NCI-H446 (cell line): ENCODE measurements around the gene PPP6R2.
A peak's percentile ranks its signal among the peaks of the same experiment; 100 is the strongest.
"Not testable (repeated sequence)": the region's sequence is repeated elsewhere in the genome, so short reads cannot be mapped to it uniquely, and the experiment has no call there.

Source experiments
- DNase-seq, 2 experiments: peaks; one replicate each; lab custom pipeline; 2025; lab: John Stamatoyannopoulos, UW

Gene PPP6R2

DNA sequence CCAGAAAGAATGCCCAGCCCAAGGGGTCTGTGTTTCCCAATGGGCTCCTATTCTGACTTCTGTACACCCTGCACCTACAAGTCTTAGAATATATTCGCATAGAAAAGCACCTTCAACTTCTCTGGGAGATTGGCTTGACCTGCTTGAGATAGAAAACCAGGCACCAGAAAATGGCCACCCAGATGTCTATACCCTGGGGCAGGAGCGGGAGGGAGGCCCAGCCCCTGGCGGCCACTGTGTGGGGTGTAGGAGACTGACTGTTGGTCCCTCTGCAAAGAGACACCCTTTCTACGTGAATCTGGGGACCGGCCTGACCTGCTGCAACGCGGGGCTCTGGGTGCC lies 24.8 kb upstream of the PPP6R2 start:
- no peak for DNase-seq

DNA sequence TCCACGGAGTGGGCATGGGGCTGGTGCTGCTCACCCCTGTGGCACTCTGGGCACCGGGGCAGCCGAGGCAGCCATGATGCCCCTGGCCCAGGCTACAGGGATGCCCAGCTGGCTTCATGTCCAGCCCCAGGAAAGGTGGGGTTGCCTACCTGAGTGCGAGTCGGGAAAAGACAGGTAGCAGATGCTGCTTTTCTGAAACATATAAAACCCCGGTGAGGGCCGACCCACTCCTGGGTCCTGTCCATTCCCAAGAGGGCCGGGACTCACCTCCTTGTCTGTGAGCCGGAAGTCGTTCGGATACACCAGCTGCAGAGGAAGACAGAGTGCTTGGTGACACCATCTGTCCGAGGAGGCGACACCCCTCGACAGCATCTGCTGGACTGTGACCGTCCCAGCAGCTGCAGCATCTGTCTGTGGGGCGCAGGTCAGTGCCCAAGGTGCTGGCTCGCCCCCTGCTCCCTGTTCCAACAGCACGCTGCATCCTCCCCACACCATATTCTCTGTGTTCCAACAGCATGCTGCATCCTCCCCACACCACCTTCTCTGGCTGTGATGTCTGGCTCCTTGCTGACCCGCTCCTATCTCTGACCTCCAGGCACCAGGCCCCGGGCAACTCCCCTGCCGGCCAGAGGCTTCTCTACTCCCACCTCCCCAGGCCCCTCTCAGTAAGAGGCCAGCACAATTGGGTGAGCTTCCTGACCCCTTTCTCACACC lies 24.3 kb upstream of the PPP6R2 start:
- DNase-seq: no peak

DNA sequence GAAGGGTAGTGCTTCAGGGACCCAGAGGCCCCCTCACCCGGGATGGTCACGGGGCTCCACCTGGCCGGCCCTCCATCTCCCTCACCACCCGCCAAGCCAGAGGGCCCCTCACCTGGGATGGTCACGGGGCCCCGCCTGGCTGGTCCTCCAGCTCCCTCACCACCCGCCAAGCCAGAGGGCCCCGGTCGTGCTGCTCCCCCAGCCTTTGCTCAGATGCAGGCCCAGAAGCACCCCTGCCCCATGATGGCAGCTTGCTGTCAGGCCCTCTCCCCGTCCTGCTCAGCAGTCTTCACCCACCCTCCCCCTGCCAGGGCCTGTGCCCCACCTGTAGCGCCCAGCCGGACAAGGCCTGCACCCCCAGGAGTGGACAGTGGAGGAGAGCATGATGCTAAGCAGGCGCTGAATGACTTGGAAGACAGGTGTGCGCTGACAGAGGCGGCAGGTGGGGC lies 23.6 kb upstream of the PPP6R2 start:
- no peak for DNase-seq

DNA sequence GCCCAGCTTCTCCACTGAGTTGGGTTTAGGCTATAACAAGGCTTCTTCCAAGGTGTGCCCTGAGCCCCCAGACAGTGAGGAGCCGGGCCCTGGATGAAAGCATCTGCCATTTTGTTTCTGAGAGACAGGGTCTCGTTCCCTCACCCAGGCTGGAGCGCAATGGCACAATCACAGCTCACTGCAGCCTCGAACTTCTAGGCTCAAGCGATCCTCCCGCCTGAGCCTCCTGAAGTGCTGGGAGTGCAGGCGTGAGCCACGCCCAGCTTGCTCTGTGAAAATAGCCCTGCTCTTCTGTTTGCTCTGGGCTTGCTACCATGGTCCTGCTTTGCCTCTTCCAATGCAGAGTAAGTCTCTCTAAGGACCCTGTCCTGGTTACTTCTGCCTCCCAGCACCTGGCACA lies 23.0 kb upstream of the PPP6R2 start:
- DNase-seq: no peak

DNA sequence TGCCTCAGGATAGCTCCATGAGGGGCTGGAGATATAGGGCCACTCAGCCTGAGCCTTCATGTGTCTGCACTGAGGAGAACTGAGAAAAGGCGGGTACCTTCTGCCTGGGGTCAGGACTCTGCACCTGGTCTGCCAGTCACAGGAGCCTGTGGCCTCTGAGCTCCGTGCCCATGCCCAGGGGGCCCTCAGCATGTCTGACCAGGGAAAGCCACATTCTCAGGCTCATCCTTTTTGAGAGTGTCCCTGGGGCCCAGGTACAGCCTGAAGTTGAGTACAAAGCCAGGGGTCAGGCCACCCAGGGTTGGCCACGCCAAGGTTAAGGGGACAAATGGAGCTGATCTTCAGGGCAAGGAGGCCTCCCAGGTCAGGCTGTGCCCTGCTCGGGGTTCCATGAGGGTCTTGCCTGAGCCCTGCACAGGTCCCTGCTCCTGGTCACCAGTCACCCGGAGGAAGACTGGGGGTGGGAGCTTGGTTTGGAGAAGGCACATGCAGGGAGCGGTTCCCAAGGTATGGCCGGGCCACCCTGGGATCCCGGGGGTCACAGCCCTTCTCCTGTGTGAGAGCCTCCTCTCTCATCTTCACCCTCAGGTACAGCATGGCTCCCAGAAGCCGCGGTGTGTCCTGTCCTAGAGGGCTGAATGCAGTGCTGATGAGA lies 22.3 kb upstream of the PPP6R2 start:
- no peak for DNase-seq

DNA sequence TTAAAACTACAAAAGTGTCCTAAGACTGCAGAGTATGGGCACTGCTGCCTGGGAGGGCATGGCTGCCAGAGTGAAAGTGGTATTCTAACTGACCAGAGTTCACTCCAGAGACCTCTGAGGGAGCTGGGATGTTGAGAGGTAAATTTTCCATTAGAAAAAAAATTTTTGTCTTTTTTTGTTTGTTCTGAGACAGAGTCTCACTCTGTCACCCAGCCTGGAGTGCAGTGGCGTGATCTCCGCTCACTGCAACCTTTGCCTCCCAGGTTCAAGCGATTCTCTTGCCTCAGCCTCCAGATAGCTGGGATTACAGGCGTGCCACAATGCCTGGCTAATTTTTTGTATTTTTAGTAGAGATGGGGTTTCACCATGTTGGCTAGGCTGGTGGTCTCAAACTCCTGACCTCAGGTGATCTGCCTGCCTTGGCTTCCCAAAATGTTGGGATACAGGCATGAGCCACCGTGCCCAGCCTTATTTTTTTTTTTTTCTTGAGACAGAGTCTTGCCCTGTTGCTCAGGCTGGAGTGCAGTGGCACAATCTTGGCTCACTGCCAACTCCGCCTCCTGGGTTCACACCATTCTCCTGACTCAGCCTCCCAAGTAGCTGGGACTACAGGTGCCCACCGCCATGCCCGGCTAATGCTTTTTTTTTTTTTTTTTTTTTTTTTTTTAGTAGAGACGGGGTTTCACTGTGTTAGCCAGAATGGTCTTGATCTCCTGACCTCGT lies 20.6 kb upstream of the PPP6R2 start:
- DNase-seq: not testable (repeated sequence)

DNA sequence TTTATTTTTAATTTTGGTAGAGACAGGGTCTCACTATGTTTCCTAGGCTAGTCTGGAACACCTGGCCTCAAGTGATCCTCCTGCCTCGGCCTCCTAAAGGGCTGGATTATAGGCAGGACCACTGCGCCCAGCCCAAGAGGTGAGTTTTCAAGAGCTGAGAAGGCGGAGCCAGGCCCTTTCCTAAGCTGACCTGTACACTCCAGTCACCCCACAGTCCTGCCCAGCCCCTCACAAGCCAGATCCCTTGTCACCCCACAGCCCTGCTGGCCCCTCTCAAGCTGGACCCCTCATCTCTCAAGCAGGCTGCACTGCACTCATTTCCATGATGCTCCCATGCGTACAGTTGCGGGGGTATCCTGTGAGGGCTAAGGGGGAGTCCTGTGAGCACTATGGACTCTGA lies 19.2 kb upstream of the PPP6R2 start:
- DNase-seq: no peak

DNA sequence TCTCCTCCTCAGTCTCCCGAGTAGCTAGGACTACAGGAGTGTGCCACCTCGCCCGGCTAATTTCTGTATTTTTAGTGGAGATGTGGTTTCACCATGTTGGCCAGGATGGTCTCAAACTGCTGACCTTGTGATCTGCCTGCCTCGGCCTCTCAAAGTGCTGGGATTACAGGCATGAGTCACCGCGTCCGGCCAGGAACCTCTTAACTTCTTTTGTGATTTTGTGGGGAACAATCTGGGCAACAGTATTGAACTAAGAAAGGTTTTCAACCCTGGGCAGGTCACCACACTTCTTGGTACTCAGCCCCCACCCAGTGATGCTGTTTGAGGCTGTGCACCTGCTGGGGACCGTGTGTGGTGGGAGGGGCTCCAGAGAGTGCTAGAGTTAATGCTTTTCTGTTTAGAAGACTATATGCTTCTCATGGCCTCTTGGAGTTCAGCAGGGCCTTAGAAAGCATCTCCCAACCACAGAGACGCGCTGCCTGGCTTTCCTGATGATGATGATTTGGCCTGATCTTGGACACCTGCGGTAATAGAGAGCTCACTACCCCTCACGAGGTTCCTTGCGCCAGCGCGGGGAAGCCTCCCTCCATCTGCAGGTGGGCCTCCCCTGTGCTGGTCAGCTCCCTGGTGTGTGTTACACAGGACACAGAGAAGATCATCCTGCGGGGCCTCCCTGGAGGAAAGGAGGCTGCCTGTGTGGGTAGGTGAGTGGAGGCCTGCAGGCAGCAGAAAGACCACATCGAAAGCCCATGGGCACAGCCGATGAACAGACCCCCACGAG lies 17.5 kb upstream of the PPP6R2 start:
- DNase-seq: no peak

DNA sequence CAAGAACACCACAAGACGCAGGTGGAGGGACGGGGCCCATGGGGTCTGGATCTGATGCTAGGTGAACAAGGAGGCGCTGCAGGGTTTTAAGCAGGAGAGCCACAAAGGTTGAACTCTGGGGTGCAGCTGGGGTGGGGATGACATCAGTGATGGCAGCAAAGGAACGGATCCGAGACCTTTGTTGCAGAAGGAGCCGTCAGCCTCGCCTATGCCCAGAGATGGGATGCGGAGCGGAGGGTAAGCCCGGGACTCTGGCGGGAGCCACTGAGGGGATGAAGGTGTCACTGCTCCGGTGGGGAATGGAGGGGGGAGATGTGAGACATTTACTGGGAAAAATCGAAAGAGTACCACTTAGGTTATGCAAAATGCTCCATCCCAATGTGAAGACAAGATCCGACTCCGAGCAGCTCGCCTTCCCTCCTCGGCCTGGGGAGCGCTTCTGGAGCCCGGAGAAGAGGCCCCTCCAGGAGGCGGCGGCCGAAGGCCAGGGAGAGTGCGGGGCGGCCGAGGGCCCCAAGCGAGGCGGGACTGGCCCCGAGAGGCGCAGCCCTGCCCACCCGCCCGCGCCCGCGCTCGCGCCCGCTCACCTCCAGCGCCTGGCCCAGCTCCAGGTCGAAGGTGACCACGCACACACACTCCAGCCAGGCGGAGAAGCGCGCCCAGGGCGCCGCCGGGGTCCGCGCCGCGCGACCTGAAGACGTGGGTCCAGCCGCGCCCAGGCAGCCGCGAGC lies 16.7 kb upstream of the PPP6R2 start:
- DNase-seq: no peak

DNA sequence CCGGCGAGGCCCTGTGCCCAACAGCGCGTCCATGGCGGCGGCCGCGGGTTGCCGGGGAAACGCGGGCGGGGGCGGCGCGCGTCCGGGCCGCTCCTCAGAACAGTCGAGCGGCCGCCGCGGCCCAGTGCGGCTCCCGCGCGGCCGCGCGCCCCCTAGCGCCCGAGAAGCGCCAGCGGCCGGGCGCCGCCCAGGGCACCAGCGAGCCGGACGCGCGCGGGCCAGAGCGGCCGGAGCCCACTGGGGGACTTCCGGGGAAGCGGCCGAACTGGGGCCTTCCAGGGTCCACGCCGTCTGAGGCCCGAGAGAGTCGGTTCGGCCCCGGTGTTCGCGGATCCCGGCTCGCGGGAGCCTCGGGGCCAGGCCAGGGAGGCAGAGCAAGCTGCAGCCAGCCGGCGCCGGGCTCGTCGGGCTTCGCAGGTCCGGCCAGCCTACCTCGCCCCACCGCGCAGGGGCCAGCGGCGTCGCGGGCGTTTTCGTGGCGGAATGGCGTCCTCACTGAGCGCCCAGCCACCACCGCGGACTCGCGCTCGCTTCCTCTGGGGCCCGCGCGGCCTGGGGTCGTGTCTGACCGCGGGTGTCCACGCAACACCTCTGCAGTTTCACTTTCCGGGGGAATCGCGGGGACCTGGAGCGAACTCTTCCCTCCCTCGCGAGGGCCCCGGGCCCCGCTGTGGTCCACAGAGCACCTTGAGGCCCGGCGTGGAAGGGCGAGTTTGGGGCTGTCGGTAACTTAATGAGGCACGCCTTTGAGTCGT lies 16.0 kb upstream of the PPP6R2 start, which contains the start of gene DENND6B:
Gene DENND6B, minus strand, starts transcription at position 57 of the 755 bp plus-strand sequence. Its CDS starts 24 bp downstream, at position 33.
- DNase-seq: peak; percentile 30 to 85

DNA sequence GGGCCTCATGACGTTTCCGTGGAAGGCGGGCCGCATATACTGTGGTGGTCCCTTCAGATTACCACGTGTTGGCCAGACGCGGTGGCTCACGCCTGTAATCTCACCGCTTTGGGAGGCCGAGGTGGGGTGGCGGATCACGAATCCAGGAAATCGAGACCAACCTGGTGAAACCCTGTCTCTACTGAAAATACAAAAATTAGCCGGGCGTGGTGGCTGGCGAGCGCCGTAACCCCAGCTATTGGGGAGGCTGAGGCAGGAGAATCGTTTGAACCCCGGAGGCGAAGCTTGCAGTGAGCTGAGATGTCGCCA lies 15.5 kb upstream of the PPP6R2 start:
- no peak for DNase-seq

DNA sequence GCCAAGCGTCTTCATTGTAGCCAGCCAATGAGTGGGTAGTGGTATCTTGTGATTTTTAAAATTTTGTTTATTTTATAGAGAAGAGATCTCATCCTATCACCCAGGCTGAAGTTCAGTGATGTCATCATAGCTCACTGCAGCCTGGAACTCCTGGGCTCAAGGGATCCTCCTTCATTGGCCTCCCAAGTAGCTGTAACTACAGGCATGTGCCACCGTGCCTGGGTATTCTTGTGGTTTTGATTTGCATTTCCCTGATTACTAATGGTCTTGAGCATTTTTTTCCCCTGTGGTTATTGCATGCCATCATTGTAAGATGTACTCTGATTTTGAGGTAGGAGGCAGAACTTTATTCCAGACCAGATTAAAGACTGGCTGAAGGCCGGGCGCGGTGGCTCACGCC lies 13.9 kb upstream of the PPP6R2 start:
- no peak for DNase-seq

DNA sequence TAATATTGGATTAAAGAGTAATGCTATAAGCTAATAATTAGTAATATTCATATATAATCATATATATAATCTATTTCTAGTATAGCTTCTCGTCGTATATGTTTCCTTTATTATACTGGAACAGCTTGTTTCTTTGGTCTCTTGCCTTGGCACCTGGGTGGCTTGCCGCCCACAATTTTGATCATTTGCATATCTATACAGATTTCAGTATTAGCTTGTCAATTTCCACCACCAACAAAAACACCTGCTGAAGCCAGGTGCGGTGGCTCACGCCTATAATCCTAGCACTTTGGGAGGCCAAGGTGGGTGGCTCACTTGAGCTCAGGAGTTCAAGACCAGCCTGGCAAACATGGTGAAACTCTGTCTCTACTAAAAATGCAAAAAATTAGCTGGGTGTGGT lies 8.7 kb upstream of the PPP6R2 start:
- not testable (repeated sequence) for DNase-seq

DNA sequence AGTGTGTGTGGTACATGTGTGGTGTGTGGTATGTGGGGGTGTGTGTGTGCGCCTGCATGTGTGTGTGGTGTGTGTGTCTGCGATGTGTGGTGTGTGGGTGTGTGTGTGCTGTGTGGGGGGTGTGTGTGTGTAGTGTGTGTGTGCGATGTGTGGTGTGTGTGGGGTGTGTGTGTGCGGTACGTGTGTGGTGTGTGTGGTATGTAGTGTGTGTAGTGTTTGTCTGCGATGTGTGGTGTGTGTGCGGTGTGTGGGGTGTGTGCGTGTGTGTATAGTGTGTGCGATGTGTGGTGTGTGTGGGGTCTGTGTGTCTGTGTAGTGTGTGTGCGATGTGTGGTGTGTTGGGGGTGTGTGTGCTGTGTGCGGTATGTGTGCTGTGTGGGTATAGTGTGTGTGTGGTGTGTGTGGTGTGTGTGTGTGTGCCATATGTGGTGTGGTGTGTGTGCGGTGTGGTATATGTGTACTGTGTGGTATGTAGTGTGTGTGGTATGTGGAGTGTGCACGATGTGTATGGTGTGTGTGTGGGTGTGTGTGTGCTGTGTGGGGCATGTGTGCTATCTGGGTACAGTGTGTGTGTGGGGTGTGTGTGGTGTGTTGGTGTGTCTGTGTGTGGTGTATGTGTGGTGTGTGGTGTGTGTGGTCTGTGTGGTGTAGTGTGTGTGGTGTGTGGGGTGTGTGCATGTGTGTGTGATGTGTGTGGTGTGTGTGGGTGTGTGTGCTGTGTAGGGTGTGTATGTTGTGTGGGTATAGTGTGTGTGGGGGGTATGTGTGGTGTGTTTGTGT lies 5.7 kb upstream of the PPP6R2 start:
- no peak for DNase-seq

DNA sequence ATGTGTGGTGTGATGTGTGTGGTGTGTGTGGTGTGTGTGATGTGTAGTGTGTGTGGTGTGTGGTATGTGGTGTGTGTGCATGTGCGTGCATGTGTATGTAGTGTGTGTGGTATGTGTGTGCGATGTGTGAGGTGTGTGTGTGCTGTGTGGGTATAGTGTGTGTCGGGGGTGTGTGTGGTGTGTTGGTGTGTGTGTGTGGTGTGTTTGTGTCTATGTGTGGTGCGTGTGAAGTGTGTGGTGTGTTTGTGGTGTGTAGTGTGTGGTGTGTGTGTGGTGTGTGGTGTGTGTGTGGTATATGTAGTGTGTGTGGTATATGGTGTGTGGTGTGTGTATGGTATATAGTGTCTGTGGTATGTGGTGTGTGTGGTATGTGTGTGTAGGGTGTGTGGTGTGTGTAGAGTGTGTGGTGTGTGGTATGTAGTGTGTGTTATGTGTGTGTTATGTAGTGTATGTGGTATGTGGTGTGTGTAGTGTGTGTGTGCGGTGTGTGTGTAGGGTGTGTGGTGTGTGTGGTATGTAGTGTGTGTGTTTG lies 5.0 kb upstream of the PPP6R2 start:
- no peak for DNase-seq

DNA sequence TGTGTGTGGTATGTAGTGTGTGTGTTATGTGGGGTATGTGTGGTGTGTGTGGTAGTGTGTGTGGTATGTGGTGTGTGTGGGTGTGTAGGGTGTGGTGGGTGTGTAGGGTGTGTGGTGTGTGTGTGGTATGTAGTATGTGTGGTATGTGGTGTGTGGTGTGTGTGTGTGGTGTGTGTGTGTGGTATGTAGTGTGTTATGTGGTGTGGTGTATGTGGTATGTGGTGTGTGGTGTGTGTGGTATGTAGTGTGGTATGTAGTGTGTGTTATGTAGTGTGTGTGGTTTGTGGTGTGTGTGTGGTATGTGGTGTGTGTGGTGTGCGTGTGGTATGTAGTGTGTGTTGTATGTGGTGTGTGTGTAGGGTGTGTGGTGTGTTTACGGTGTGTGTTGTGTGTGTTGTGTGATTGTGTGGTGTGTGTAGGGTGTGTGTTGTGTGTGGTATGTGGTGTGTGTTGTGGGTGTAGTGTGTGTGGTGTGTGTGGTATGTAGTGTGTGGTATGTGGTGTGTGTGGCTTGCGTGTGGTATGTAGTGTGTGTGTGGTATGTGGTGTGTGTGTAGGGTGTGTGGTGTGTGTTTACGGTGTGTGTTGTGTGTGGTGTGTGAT lies 4.2 kb upstream of the PPP6R2 start:
- DNase-seq: no peak

DNA sequence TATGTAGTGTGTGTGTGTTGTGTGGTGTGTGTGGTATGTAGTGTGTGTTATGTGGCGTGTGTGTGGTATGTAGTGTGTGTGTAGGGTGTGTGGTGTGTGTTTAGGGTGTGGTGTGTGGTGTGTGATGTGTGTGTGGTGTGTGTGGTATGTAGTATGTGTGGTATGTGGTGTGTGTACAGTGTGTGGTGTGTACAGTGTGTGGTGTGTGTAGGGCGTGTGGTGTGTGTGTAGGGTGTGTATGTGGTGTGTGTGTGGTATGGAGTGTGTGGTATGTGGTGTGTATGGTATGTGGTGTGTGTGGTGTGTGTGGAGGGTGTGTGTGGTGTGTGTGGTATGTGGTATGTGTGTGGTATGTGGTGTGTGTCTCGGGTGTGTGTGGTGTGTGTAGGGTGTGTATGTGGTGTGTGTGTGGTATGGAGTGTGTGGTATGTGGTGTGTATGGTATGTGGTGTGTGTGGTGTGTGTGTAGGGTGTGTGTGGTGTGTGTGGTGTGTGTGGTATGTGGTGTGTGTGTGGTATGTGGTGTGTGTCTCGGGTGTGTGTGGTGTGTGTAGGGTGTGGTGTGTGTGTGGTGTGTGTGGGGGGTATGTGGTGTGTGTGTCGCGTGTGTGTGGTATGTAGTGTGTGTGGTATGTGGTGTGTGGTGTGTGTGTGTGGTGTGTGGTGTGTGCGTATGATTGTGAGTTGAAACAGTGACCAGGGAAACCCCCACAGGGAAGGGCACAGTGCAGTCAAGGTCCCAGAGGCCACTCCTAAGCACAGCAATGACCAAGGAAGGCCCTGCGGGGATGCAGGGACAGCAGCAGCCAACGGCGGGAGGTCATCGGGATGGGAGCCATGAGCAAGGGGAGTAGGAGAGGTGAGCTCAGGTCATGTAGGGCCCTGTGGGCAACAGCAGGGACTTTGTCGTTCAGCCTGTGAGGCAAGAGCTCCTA lies 2.9 kb upstream of the PPP6R2 start:
- DNase-seq: no peak

DNA sequence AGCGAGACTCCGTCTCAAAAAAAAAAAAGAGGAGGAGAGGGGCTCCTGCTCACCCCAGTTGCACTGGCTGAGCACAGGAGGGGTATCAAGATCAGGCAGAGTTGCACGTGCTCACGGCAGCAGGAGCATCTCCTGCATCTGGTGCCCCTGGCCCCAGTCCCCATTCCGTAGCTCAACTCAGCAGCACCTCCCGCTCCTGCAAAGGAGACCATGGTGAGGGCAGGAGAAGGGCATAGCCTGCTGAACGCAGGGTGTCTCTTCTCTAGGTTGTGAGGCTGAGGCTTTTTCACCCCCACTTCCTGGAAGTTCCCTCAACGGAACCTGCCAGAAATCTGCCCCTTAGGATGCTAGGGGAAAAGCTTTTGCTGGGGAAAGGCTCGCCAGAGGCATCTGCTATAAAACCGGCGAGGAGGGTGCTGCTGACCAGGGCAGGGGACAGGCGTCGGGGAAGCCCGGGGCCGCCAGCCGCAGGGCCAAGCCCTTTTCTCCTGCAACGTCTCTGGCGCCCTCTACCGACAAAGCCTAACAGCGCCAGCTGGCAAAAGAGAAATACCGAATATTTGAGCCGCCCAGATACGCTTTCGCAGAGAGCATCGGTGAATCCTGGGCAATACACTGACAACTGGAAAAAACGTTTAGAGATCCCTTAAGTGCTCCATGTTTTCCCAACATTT lies 1.0 kb upstream of the PPP6R2 start:
- DNase-seq: peak; percentile 81 to 91
